Measurements from ENCODE around the gene SCD5.

GRCh38 chr4:82746705-82747574 lies 51.7 kb downstream of the SCD5 start:
- TF ChIP-seq ZNF19 (tag by site-specific recombination; IDR thresholded peaks at IDR 0.05; ENCODE audit: low read depth) = no peak
- no peak for TF ChIP-seq TSHZ1 (tag by site-specific recombination; IDR thresholded peaks at IDR 0.05; ENCODE audit: borderline replicate concordance)
- no peak for TF ChIP-seq PATZ1 (tag by site-specific recombination; IDR thresholded peaks at IDR 0.05)
- no peak for TF ChIP-seq CTCF (tag by site-specific recombination; IDR thresholded peaks at IDR 0.05)
- TF ChIP-seq ZNF302 (tag by site-specific recombination; IDR thresholded peaks at IDR 0.05; ENCODE audit: low read depth) = no peak
- TF ChIP-seq PBX3 (CRISPR knock-in tag; IDR thresholded peaks at IDR 0.05) = no peak
- no peak for TF ChIP-seq ZNF624 (tag by site-specific recombination; IDR thresholded peaks at IDR 0.05)
- TF ChIP-seq ZSCAN5A (tag by site-specific recombination; IDR thresholded peaks at IDR 0.05) = no peak
- no peak for TF ChIP-seq ZBTB26 (tag by site-specific recombination; optimal IDR thresholded peaks at IDR 0.05)
- TF ChIP-seq ZBTB7A (tag by site-specific recombination; IDR thresholded peaks at IDR 0.05; ENCODE audit: low read depth) = no peak
- no peak for TF ChIP-seq ZBTB6 (tag by site-specific recombination; IDR thresholded peaks at IDR 0.05)
- TF ChIP-seq ZNF121 (tag by site-specific recombination; IDR thresholded peaks at IDR 0.05) = no peak
- TF ChIP-seq ZNF529 (tag by site-specific recombination; IDR thresholded peaks at IDR 0.05; ENCODE audit: insufficient replicate concordance) = no peak
